Stimulated activated CD8-positive, alpha-beta memory T cell treated with anti-CD3 and anti-CD28 coated beads, Interleukin-7, amount 100 ng/mL, for 24 hours (primary cell): ENCODE results near the gene SCUBE1.

Experiments
- DNase-seq: peaks from one replicate; pipeline ENCODE4 v3.0.0-alpha.2; 2020; ENCODE audit warnings: low read depth

Gene SCUBE1

DNA sequence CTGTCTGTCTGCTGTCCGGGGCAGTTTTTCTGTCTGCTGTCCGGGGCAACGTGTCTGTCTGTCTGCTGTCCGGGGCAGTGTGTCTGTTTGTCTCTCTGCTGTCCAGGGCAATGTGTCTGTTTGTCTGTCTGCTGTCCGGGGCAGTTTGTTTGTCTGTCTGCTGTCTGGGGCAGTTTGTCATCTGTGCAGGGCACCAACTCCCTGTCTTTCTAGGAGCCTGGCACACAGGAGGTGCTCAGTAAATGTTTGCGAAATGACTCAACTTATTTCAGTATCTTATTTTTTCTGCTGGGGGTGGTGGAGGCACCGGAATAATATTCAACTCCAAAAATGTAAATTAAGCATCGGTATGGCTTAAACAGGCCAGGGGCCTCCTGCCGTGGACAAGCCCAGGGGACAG, 144.2 kb downstream of the SCUBE1 start:
- no peak for DNase-seq

DNA sequence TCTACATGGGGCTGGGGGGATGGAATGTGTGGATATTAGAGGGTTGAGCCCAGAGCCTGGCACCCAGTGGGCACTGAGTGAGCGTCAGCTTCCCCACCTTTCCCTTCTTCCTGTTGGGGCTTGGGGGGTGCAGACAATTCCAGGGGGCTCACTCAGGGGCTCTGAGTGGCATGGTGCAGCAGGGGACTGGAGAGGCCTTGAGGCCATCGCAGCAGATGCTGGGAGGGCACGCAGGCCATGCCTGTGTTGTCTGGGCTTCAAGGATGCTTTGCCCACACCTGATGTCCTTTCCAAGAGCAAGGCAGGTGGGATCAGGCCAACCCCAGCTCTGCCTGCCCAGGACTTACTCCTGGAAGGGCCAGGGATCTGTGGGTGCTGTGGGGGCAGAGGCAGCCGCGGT, 145.0 kb downstream of the SCUBE1 start:
- DNase-seq: no peak

DNA sequence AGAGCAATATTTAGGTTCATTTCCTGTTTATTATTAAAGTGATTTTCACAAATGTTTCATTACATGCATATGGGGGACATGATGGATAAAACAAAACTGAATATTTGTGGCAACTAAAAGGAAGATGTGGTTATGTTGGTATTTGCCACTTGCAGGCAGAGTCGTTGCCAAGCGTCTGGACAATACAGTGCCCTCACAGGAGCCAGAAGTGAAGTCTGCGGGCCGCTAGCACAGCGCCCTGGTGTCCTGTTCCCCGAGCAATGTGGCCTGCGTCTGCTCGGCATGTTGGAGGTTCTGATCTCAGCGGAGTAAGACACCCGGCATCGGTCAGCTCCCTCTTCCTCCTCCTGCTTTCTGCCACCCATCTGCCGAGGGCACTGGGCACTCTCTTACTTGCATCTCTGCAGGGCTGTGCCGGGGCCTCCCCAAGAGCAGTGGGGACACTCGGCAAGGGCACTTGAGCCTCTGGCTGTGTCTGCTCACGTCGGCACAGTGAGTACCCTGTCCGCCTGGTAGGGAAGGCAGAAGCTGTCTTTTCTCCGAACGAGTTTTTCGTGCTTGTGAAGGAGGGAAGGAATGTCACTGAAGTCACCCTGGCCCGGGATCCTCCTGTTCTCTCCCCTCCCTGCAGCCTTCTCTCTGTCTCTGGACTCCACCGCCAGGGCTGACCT, 145.8 kb downstream of the SCUBE1 start:
- no peak for DNase-seq

DNA sequence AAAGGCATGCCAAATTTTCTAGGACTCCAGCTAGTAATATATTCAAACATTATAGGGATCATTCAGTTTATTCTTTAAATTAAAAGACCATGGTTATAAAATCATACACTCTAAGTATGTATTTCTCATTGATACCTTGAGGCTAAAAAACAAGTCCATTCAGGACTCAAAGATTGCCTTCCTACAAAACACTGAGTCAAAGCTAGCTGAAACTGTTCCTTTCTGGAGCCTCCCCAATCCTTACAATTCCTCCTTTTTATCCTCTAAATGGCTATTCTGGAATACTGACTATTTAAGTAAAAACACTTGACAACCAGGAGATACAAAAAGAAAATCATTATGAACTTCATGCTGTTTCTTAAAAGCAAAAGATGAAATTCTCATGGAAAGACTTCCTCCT, 151.3 kb downstream of the SCUBE1 start:
- DNase-seq: no peak

DNA sequence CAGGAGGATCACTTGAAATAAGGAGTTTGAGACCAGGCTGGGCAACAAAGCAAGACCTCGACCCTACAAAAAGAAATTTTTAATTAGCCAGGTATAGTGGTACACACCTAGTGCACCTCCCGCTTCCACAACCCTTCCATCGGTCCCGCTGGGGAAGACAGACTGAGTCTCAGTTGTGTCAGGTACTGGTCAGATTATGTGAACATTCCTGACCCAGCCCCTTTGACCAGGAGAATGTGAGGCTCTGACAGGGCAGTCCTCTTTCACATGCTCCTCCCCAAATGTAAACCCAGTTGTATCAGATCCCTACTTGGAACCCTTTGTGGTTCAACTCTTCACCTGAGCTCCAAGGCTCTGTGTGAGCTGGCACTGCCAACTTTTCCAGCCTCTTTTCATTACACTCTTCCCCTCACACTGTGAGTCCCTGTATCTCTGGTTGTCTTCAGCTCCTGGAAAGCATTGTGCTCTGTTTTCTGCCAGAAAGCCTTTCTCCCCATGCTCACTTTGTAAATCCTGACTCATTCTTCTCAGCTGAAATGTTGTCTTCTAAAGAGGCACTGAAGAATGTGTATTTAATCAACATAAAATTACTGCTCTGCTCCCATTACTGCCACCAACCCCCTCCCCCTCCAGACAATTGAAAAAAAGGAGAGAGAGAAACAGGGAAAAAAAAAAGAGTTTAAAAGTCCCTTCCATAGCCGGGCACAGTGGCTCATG, 154.2 kb downstream of the SCUBE1 start:
- DNase-seq: no peak

DNA sequence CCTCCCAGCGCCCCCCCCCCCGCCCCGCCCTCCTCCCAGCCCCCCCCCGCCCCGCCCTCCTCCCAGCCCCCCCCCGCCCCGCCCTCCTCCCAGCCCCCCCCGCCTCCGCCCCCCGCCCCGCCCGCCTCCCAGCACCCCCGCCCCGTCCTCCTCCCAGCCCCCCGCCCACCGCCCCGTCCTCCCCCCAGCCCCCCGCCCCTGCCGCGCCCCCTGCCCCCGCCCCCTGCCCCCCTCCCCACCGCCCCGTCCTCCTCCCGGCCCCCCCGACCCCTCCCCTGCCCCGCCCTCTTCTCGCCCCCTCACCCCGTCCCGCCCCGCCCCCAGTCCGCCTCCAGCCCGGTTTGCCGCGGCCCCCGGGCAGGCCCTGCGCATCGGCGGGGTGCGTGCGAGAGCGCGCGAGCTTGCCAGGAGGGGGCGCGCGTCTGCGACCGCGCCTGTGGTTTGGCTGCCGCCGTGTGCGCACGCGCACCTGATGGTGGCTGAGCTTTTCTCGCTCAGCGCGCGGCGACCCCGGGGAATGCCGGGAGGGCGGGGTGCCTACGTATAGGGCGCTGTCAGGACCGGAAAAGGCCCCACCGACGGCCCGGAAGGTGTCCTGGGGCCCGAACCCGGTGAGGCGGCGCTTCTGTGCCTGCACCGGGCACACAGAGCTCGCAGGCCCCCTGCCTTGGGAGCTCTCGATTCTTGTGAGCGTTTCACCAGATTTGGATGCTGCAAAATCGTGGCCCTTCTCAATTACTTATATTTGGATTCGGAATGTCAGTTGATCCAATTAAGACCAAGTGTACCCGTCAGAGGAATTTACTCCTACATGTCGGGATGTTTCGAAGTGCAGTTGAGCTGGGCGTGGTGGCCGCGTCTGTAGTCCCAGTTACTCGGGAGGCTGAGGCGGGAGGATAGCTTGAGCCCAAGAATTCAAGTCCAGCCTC, 155.7 kb downstream of the SCUBE1 start:
- DNase-seq: peak; percentile 91

DNA sequence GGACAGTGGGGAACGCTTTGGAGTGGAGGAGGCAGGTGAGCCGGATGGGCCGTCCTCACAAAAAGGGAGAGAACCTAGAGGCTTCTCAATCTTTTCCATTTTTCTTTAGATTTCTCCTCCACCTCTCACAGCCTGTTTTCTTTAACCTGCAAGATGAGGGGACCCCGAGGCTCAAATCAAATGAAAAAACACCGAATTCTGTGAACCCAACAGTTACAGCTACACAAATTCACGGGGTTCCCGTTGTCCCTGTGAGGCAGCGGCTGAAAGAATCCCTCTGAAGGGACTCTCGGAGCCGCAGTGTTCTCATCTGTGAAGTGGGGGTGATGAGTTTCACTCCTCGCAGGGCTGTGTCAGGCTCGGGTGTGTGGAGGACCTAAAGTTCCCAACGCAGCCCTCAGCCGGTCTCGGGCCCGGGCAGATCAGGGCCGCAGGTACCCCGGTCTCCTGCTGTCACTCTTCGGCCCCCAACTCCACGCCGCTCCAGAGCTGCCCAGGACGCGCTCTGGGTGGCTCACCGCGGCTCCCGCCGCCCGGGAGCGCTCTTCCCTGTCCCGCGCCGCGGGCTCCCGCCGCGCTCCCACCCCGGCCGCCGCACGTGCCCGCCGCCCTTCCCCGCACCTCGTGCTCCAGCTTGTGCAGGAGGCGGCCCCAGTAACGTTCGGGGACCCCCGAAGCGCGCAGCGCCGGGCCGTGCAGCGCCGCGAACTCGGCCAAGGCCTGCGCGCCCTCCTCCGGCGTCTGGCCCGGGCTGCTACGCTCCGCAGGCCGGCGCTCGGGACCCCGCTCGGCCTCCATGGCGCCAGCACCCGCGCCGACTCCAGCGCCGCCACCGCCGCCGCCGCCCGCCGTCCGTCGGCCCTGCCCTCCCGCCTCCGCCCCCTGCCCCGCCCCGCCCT, 156.7 kb downstream of the SCUBE1 start, which contains the start of gene TTLL12:
TSS of gene TTLL12 (minus strand) at position 863 of the 899 bp plus-strand sequence. CDS start at position 798, 65 bp downstream.
- DNase-seq: no peak

DNA sequence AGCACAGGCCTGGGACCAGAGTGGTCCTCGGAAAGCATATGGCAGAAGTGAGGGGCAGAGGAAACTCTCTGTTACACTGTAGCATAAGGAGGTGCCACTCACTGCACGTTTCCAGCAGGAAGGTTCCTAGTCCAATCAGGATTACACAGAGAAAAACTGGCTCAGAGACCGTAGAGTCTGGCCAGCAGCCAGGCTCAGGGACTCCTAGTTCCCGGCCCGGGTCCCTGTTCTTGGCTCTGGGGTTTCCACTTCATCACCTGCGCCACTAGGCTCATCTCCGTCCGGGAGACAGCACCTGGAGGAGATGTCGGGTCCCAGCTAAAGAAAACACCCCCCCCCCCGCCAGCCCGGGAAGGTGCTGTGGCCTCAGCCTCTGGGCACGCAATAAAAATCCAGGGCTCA, 157.3 kb downstream of the SCUBE1 start:
- DNase-seq: no peak

DNA sequence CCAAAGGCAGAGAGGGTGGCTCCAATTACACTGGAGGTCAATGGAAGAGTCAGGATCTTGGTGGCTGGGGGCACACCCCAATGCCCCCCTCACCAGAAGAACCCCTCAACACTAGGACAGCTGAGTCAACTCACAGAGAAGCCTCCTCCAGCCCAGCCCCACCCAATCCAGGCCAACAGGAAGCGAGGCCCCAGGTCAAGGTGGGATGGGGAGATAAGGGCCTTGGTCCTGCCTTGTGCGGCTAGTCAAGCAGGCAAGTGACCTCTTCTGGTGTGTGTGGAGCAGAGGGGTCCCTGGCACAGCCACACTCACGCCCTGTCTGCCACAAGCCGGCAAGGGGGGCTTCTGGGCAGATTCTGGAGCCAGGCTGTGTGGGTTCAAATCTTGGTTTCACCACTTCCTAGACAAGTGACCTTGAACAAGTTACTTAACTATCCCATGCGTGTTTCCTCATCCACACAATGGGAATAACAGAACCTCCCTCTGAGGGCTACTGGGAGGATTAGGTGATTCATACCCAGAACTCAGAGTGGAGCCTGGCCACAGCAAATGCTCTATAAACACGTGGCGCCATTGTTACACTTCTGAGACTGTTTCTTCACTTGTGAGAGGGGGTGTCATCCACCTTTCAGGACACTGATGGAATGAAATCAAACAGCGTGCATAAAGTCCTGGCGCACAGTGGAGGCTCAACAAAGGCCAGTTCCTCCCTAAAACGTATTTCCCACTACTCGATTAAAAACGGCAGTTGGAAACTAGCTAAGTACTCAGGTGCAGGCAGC, 159.5 kb downstream of the SCUBE1 start:
- no peak for DNase-seq

DNA sequence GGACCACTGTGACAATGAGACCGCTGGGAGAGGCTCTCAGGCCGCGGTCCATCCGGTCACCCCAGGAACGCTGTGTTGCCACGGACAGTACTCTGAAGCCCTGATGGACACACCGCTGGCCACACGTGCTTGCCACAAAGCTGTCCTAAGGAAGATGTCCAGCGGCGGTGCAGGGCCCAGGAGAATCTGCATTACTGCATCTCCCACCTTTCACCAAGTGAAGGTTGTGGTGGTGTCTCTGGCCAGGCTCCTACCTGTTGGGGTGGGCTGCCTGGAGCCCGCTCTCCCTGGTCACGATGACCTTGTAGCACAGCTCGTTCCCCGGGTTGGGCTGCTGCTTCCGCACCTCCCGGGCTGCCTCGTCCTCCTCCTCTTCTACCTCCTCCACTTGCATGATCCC, 160.4 kb downstream of the SCUBE1 start:
- no peak for DNase-seq

DNA sequence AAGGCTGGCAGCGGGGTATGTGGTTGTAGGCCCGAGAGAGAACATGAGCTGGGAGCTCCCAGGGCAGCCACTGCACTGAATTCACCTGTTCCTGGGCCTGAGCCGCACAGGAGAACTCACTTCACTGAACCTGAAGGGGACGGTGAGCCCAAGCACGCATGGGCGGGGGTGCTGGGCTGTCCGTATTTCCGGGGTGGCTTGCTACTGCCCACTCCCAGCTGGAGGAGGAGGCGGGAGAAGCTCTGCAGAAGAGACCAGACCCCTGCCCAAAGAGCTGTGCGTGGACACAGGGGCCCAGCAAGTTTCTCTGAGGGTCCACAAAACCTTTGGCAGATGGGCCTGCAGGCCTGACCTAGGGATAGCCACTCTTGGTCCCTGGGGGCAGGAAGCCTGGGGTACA, 161.1 kb downstream of the SCUBE1 start:
- no peak for DNase-seq

DNA sequence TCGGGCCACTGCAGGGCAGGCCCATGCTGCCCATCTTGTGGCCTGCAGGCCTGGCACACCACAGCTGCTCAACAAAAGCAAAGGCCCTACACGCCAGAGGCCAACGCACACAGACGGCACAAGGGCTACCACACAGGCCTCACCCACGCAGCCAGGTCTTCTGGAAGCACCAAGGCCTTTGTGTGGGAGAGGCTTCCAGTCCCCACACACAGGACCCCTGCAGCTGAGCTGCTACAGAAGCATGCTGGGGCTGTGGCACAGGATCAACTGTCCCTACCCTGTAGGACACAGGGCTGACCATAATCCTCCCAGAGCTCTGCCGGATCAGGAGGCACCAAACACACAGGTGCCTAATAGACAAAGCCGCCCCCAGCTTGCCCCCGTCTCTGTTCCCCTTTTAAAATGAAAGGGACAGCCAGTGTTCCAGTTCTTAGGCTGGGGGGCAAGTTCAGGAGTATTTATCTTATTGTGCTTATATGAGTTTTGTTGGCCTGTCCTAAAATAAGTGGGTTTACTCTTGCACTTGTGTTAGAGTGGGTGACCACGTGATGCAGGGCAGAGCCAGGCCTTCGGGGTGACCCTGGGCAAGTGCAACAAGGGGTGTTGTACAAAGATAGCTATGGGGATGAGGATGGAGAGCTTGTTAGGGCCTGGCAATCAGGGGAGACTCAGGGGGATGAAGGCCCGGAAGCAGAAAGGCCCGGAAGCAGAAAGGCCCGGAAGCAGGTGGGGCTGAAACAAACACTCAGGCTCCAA, 161.7 kb downstream of the SCUBE1 start:
- DNase-seq: no peak

DNA sequence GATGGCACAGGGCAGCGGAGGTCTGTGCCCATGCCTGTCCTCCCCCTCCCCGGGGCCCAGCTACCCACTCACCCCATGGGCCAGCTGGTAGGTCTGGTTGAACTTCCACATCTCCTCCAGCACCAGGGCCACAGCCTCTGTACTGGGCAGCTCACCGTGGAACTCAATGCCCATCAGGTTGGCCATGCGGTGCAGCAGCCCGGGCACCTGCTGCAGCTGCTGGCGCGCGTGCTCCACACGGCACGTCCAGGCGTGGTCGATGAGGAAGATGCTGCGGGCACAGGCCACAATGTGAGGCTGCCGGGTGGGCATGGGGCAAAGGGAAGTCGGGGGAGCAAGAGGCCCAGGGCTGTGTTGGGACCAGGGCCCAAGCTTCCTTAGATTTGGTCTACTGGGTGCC, 162.5 kb downstream of the SCUBE1 start:
- no peak for DNase-seq

DNA sequence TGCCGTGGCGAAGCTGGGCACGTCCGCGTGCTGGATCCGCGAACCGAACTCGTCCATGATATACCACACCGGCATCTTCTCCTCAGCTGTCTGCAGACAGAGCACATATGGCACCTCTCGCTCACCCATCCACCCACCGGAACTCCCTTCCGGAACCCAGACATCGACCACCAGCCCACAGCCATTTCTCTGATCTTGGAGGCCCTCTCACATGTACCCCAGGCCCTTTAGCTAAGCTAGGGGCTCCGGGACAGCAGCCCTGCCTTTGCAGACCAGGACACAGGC, 163.3 kb downstream of the SCUBE1 start:
- DNase-seq: no peak

DNA sequence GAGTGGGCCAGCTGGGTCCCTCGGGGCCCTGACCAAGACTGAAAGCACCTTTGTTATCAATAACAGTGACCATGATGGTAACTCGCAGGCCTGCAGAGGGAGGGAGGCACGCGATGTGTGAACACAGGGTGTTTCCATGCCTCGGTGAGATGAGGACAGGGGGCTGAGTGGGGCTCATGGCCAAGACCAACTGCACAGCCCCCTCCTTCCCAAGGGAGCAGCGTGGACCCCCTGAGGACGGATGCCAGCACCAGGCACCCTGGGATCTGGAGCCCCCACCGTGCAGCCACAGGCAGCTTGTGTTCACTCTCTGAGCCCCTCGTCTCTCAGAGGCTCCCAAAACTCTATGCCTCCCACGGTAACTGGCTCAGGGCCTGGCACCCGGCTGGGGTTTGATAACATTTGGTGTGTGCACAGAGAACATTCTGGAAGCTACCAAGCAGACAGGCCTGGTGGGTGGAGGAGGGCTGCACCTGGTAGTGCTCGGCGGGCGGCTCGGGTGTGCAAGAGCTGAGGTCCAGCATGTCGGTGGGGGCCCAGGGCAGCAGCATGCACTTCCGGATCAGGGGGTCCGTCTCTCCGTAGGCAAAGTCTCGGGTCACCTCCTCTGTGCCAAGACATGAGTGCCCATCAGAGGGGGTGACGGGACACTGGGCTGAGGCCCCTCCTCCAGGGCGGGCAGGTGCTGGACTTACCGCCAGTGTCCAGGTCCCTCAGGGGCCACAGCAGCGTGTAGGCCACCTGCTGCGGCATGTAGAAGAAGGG, 163.8 kb downstream of the SCUBE1 start:
- DNase-seq: no peak

DNA sequence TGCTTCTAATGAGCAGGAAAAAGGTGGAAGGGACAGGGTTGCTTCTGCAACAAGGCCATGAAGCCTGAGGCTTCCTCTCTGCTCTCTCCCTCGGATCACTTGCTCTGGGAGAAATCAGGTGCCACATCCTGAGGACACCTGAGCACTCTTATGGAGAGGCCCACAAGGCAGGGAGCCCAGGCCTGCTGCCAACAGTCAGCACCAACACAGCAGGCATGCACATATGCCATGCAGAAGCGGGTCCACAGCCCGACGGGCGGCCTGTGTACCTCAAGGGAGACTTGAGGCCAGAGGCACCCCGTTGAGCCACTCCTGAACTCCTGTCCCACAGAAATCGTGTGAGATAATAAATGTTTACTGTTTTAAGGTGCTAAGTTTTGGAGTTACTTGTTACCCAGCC, 165.7 kb downstream of the SCUBE1 start:
- no peak for DNase-seq

DNA sequence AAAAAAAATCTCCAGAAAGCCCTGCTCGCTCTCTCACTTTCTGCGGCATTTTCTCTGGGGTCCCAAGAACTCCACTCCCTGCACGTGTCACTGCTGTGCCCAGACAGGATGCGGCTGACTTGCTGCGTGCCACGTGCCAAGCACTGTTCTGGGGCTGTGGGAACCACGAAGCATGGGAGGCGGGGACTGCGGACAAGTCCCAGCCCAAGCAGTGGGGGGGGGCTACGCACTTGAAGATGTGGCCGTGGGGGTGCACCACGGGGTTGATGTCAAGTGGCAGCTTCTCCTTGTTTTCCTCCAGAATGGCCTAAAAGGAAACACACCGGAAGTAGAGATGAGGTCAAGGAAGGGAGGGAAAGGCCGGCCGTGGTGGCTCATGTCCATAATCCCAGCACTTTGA, 167.1 kb downstream of the SCUBE1 start:
- DNase-seq: no peak

DNA sequence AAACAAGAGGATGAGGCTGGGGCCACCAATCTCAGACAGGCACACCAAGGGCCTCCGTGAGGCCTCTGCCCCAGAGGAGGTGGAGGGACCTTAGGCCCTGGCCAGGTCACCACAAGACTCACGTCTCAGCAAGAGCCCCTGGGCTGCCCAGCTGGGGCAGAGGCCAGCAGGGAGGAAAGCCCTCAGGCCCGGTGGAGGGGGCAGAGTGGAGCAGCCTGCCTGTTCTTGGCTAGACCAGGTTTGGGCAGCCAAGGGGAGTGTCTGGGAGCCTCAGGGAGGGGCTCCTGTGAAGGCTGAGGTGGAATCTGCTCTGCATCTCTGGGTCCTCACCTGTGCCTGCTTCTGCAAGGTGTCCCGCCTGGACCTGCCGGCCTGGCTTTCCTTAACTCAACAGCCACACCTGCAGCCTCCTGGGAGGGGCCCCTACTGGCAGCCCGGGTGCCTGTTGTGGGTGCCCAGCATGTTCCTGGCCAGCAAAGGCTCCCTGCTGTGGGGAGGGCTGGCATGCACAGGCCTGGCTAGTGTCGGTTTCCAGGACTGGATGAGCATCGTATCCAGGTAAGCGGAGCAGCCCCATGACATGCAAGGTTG, 168.1 kb downstream of the SCUBE1 start:
- no peak for DNase-seq
